GM18511 (cell line): ENCODE measurements around the gene PPIL1.

Experiments used
- ATAC-seq: cut with Tn5 transposase; IDR thresholded peaks from one replicate; pipeline ENCODE4 v1.9.1; 2021; ENCODE audit warnings: mild to moderate bottlenecking, moderate library complexity; ENCODE audit not compliant: unreplicated experiment

Gene PPIL1

GRCh38 chr6:36837022-36837339 lies 37.6 kb downstream of the PPIL1 start:
- ATAC-seq: no peak

DNA sequence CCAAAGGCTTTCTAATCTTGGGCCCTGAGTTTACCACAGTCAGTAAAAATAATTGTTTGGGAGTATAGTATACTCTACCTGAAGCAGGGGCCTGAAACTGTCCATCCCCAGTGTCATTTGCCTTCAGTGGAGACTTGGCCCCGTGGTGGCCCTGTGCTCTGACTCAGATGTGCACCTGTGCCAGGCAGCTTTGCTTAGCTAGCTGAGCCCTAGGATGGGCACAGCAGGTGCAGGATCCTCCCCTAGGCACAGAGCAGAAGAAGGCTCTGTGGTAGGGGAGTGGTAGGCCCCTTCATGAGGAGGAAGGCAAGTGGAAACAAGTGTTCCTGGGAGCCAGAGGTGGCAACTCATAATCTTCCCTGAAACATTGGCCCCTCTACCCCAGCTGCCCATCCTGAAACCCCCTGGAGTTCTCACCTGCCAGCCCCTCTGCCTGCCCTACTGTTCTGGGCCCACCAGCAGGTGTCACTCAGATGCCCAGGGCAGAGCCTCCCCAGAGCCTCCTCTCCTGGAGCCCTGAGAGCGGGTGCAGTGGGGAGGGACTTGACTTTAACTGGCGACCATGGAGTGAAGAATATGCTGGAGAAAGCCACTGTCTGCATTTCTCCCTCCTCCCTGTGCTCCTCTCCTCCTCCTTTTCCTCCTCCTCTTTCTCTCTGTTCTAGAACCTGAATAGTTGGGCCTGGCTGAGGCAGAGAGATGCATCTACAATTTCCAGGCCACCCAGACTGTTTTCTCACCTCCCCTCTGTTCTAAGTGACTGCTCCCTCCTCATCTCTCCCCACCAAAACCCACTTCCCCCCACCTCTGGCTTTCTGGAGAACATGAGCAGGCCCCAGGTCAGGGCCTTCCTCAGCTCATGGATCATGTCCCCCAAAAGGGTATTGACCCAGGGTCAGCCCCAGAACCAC lies 38.2 kb downstream of the PPIL1 start:
- no peak for ATAC-seq

- no peak for ATAC-seq
These were observed 39.8 kb downstream of the PPIL1 start for GRCh38 chr6:36834576-36835341.

DNA sequence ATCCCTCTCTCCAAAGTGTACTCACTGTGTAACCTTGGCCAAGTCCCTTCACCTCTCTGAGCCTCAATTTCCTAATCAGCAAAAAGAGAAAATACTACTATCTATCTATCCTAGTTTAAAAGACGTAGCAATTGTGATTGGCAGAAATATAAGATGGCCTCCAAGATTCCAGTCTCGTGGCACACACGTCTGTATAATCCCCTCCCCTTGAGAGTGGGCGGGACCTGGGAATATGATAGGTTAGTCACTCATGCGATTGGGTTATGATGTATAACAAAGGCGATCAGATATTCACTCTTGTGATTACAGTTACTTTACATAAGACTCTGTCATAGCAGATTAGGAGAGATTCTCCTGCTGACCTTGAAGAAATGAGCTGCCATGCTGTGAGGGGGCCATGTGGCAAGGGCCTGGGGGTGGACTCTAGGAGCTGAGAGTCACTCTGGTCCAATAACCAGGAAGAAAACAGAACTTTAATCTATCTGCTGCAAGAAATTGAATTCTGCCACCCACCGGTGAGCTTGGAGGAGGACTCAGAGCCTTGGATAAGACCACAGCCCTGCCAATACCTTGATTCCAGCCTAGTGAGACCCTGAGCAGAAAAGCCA lies 41.3 kb downstream of the PPIL1 start:
- no peak for ATAC-seq

DNA sequence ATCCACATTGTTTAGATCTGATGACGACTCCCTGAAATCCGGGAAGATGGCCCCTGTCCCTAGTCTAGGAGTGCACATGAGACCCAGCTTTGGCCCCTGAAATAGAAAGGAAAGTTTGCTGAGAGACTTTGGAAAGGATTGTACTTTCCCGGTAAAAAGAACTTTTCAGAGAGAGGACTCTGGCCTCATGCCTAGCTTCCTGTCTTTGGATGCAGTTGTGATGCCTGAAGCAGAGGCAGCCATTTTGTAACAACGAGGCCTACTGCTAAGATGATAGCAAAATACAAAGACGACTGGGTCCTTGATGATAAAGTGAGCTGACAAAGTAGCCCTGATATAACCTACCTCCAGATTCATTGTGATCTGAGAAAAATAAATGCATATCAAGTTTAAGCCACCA lies 42.3 kb downstream of the PPIL1 start:
- ATAC-seq: no peak

DNA sequence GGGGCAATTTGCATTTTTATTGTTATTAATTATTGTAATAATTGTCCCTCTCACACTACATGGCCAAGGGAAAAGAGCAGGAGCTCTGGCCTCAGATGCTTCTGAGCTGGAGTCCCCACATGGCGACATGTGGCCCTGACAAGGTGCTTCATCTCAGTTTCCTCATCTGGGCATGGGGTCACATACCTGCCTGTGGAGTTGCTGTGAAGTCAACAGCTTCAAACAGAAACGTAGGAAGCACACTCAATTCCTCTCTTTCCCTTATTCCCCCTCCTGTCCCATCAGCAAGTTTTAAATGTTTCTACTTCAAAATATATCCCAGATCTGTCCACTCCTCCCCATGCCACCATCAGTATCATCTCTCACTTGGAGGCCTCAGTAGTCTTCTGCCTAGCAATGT lies 44.0 kb downstream of the PPIL1 start:
- ATAC-seq: no peak

GRCh38 chr6:36829919-36830544 lies 44.6 kb downstream of the PPIL1 start:
- ATAC-seq: no peak

GRCh38 chr6:36827261-36828079 lies 47.1 kb downstream of the PPIL1 start:
- ATAC-seq: no peak

DNA sequence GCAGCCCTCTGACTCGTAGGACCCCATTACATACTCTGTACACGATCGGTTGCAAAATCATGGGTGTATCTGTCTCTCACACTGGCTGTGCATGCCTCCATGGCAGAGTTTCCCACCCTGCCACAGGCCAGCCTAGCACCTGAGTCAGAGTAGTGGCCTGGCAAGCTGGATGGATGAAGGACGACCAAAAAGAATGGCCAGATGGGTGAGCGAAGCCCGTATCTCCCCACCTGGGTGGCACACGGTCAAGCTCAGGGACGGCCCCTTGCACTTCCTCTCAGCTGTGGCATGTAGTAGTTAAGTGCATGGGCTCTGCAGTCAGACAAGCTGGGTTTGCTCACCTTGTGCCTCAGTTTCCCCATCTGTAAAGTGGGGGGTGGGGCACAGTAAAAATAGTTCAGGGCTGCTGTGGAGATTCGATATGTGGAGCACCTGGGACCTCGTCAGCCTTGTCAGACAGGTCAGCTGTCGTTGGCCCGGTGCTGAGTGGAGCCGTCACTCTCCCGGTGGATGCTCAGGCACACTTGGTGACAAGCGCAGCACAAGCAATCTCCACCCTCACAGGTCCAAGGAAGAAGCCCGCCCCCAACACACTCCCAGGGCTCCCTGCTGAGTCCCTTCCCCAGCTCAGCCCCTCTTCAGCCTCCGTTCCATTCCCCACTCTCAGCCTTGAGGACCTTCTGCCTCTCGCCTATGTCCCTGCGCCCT lies 47.9 kb downstream of the PPIL1 start:
- ATAC-seq: no peak

DNA sequence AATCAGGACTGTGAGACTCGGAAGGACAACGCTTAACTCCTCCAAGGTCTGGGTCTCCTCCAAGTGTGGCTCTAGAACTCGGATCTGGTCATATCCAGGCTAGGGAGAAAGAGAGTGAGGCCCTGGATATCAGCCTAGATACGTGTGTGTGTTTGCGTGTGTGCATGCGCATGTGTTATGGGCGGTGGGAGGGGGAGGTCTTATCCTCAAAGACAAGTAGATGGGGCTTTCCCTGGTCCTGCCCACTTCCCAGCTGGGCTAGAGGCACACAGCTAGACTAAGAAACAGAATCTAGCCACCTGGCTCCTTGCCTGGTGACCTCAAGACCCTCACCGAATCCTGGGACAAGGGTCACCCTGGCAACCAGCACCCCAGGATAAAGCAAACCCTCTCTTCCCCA lies 48.6 kb downstream of the PPIL1 start:
- no peak for ATAC-seq

- ATAC-seq: no peak
These were observed 49.2 kb downstream of the PPIL1 start for GRCh38 chr6:36825452-36825851.

DNA sequence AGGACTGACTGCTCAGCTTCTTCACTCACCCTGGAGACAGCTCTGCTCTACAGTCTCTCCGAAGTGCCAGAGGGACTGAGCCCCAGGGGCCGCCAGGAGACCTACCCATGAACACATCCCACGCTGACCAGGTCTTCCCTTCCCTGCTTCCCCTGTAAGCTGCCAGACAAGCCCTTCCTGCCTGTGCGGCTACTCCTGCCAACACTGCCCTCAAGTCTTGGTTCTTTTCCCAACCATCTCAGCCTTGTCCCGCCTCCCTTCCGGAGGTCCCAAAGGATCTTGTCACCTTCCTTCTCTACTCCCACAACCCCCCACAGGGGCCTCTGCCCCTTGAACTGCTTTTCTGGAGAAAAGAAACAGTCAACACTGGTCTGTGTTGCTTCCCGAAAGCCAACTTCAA lies 50.4 kb downstream of the PPIL1 start:
- ATAC-seq: no peak

DNA sequence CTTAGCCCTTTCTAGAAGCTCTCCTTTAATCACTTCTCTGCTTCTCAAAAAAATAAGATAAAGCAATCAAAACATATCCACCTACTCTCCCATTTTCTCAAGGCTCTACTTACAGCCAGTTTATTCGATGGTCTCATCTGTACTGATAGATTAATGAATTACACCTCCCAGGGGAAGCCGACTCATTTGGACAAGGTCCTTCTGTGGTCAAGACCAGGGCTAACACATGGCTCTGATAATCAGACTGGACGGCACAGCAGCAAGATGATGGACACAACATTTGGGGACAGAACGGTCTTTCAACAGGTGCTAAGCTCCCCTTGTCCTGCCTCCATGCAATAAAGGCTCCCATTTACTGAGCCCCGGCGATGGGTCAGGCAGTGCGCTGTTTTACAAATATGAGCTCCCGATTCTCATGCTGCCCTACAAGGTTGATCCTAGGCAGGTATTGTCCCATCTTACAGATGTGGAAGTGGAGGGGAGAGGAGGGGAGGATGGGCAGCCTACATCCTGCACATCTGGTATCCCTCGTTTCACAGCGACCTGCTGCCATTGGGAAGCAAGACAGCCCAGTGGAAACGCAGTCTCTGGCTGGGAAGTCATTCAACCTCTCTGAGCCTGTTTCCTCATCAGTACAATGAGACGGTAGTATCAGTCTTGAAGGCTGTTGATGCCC lies 51.0 kb downstream of the PPIL1 start:
- ATAC-seq: no peak

DNA sequence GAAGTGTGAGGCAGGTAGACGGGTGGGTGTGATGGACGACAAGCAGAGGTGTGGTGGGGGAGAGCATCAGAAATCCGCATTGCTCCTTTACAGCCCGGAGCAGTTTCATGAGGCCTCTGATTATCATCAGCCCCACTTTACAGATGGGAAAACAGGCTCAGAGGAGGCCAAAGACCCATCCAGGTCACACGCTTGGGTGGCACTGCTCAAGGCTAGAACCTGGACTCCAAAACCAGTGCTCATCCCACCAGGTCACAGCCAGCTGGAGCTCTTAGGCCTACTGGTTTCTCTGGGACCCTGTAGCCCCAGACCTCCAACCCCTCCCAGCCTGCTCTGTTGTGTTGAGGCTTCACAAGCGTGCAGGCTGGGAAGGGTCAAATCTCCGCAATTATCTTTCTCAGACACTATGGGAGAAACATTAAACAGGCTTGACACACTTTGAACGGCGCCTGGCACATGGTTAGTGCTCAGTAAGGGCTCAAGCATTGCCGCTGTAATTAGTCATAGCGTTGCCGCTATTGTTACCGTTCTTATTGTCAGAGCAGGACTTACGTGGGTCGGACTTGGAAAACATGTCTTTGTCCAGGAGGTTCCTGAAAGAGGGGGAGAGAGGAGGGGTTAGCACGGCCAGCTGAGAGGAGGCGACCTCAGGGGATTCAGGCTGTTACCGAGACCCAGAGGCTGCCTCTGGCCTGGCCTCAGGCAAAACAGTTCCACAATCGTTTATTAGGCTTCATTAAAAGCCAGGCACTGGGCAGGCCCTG lies 51.9 kb downstream of the PPIL1 start:
- ATAC-seq: no peak

- no peak for ATAC-seq
These were observed 52.8 kb downstream of the PPIL1 start for GRCh38 chr6:36821581-36822335.

GRCh38 chr6:36820700-36821580 lies 53.7 kb downstream of the PPIL1 start:
- ATAC-seq: no peak

- no peak for ATAC-seq
These were observed 55.8 kb downstream of the PPIL1 start for GRCh38 chr6:36818756-36819155.
